Esophagus muscularis mucosa (tissue), 4 donors: ENCODE measurements around the gene EYA2. TPM values are rescaled to one million over a fixed set of nuclear protein-coding genes. Genes with fewer than 3 reads are reported as not detected.
A peak's percentile ranks its signal among the peaks of the same experiment; 100 is the strongest.

Source experiments
- DNase-seq: peaks from one replicate; pipeline ENCODE4 v3.0.0-alpha.2; 2017; ENCODE audit errors: extremely low spot score
- H3K27ac ChIP-seq, 4 donors: fragments of 200-600 bp; sonication (generic); replicated peaks in 1 of 4; 1 replicate in 3 of 4; 2 replicates in 1 of 4; pipeline ENCODE4 v1.5.1; 2016 to 2019; ENCODE audit warnings: mild to moderate bottlenecking in 1 of 4
- H3K27me3 ChIP-seq, 4 donors: fragments of 200-600 bp; sonication (generic); one replicate each; pipeline versions ENCODE4 v1.5.1 to v1.6.0; 2016 to 2019
- H3K36me3 ChIP-seq, 4 donors: fragments of 200-600 bp; sonication (generic); one replicate each; pipeline ENCODE4 v1.5.1; 2016 to 2019
- H3K4me1 ChIP-seq, 4 donors: fragments of 200-600 bp; sonication (generic); one replicate each; pipeline ENCODE4 v1.5.1; 2016 to 2019
- H3K4me3 ChIP-seq, 4 donors: fragments of 200-600 bp; sonication (generic); 1 replicate in 2 of 4; 2 replicates in 2 of 4; pipeline ENCODE4 v1.5.1; 2016 to 2019; ENCODE audit warnings: mild to moderate bottlenecking in 4 of 4, moderate library complexity in 1 of 4
- H3K9me3 ChIP-seq, 4 donors: fragments of 200-600 bp; sonication (generic); 1 replicate in 3 of 4; 2 replicates in 1 of 4; pipeline ENCODE4 v1.5.1; 2016 to 2019
- EP300 ChIP-seq: sonication (generic); formaldehyde crosslinking; IDR thresholded peaks from one replicate; pipeline ENCODE4 v1.6.1; 2017; ENCODE audit warnings: antibody characterized with exemption
- POLR2A ChIP-seq: fragments of 450-650 bp; IDR thresholded peaks from one replicate; pipeline ENCODE4 v1.6.1; 2017; ENCODE audit warnings: antibody characterized with exemption, moderate library complexity, mild to moderate bottlenecking, low read depth
- POLR2AphosphoS5 ChIP-seq, 2 donors: sonication (generic); formaldehyde crosslinking; IDR thresholded peaks; one replicate each; pipeline ENCODE4 v1.6.1; 2017; ENCODE audit warnings: antibody characterized with exemption in 2 of 2
- WGBS: methylation state at CpG from one replicate; pipeline ENCODE4 v1.1.5; 2018; 5-methylcytosine and 5-hydroxymethylcytosine counted together
- intact Hi-C: fragments of 100-400 bp; cut with DNase I; formaldehyde crosslinking; loops from one replicate; pipeline ENCODE4 v1.15.1; 2023
- total RNA-seq, 4 donors: library from RNA; depleted of rRNA; stranded (reverse); fragments of >200 nt; gene quantifications; one replicate each; pipeline versions ENCODE4 v1.1.0 to v1.2.1, GENCODE V29; 2016
- TF ChIP-seq, protein P1 (sequence below), 3 experiments: fragments of 200-600 bp in 2 of 3; fragments of 450-650 bp in 1 of 3; sonication (generic) in 2 of 3; IDR thresholded peaks; one replicate each; pipeline ENCODE4 v1.5.1; 2017 to 2019; ENCODE audit warnings: antibody characterized with exemption in 3 of 3, mild to moderate bottlenecking in 2 of 3, moderate library complexity in 1 of 3

Gene EYA2
- total RNA-seq, 4 donors from 2014 or later: 1.2 to 5.9 (median 4.2) TPM

DNA sequence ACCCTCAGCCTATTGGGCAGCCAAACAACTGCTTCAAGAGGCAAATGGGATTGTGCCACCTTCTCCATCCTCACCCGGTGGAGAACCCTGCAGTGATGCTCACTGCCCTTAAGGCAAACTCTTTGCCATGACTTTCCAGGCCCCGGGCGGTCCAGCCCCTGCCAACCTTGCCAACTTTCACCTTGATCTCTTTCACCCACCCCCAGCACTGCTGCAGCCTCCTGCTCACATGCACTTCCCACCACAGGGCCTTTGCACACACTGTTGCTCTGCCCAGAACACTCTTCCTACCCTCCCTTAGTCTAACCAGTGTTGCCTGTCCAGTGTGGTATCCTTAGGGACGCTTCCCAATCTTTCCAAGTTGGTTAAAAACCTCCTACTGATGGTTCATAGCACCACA lies 221.1 kb downstream of the EYA2 start:
- DNase-seq: no peak
- Histone ChIP-seq H3K4me1 (peaks cover 17 to 27% (median 24%) of the 10 kb centered on the region in 4 donors), H3K36me3 (no peaks in the 10 kb centered on the region), H3K4me3 (no peak overlapping the region), H3K27me3 (no peaks in the 10 kb centered on the region), H3K9me3 (peaks cover 0 to 11% (median 6%) of the 10 kb centered on the region in 4 donors), H3K27ac (no peak overlapping the region)
- TF ChIP-seq, protein P1, sequence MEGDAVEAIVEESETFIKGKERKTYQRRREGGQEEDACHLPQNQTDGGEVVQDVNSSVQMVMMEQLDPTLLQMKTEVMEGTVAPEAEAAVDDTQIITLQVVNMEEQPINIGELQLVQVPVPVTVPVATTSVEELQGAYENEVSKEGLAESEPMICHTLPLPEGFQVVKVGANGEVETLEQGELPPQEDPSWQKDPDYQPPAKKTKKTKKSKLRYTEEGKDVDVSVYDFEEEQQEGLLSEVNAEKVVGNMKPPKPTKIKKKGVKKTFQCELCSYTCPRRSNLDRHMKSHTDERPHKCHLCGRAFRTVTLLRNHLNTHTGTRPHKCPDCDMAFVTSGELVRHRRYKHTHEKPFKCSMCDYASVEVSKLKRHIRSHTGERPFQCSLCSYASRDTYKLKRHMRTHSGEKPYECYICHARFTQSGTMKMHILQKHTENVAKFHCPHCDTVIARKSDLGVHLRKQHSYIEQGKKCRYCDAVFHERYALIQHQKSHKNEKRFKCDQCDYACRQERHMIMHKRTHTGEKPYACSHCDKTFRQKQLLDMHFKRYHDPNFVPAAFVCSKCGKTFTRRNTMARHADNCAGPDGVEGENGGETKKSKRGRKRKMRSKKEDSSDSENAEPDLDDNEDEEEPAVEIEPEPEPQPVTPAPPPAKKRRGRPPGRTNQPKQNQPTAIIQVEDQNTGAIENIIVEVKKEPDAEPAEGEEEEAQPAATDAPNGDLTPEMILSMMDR (IDR thresholded peaks at IDR 0.05): no peak
- TF ChIP-seq POLR2A: no peak
- no peak for TF ChIP-seq POLR2AphosphoS5 (IDR thresholded peaks at IDR 0.05)
- no peak for TF ChIP-seq EP300
- over 99% methylated on average over 4 of the region's 4 CpGs for WGBS
- intact Hi-C loops: no loop called here

GRCh38 chr20:47117371-47117770 lies 222.7 kb downstream of the EYA2 start:
- H3K27ac ChIP-seq: peak overlapping the region; percentile 61 to 75 (median 67)
- 47% methylated on average over 16 of the region's 16 CpGs for WGBS
- H3K4me3 ChIP-seq: peak overlapping the region in 2 of 4 donors; percentile 4 to 12
- peaks cover 17 to 27% (median 24%) of the 10 kb centered on the region in 4 donors for H3K4me1 ChIP-seq
- no peaks in the 10 kb centered on the region for H3K9me3 ChIP-seq
- no peak for DNase-seq
- H3K27me3 ChIP-seq: no peaks in the 10 kb centered on the region
- TF ChIP-seq EP300: no peak
- TF ChIP-seq, protein P1 (IDR thresholded peaks at IDR 0.05): no peak
- TF ChIP-seq POLR2AphosphoS5 (IDR thresholded peaks at IDR 0.05): no peak
- TF ChIP-seq POLR2A: no peak
- no peaks in the 10 kb centered on the region for H3K36me3 ChIP-seq
- intact Hi-C loops: no loop called here

GRCh38 chr20:47117773-47118172 lies 223.1 kb downstream of the EYA2 start:
- H3K4me1 ChIP-seq: peaks cover 17 to 27% (median 24%) of the 10 kb centered on the region in 4 donors
- H3K9me3 ChIP-seq: no peaks in the 10 kb centered on the region
- peak overlapping the region; percentile 61 to 75 (median 67) for H3K27ac ChIP-seq
- 17% methylated on average over 4 of the region's 4 CpGs for WGBS
- intact Hi-C loops: no loop called here
- no peaks in the 10 kb centered on the region for H3K27me3 ChIP-seq
- H3K36me3 ChIP-seq: no peaks in the 10 kb centered on the region
- H3K4me3 ChIP-seq: peak overlapping the region in 2 of 4 donors; percentile 4 to 12
- TF ChIP-seq, protein P1 (IDR thresholded peaks at IDR 0.05): no peak
- TF ChIP-seq POLR2AphosphoS5 (IDR thresholded peaks at IDR 0.05) (no peak), EP300 (no peak), POLR2A (no peak)
- no peak for DNase-seq

DNA sequence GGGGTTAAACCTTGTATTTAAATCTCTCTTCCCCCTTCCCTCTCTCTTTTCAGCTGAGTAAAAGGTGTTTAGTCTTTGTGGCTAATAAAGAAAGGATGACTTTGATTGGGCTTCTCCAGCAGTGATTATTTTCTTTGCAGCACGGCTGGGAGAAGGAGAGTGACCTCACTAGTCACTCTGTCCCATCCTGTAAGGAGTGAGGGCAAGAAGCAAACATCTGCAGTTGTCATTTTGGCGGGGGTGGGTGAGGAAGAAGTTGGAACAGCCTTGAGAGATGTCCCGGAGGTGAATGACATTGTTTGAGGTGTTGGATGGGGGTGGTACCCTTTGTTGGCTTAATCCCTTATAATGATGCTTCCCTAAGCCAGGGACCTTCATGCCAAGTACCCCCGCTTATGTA lies 223.6 kb downstream of the EYA2 start:
- H3K27ac ChIP-seq: peak overlapping the region; percentile 61 to 75 (median 67)
- 24% methylated on average over 4 of the region's 4 CpGs for WGBS

More for the DNA sequence above, 223.6 kb downstream of the EYA2 start:
- Histone ChIP-seq H3K4me3 (no peak overlapping the region), H3K36me3 (no peaks in the 10 kb centered on the region), H3K4me1 (peaks cover 17 to 27% (median 24%) of the 10 kb centered on the region in 4 donors), H3K9me3 (no peaks in the 10 kb centered on the region), H3K27me3 (no peaks in the 10 kb centered on the region)
- no peak for DNase-seq
- TF ChIP-seq, protein P1 (IDR thresholded peaks at IDR 0.05): no peak
- TF ChIP-seq POLR2AphosphoS5 (IDR thresholded peaks at IDR 0.05): no peak
- TF ChIP-seq POLR2A: no peak
- no peak for TF ChIP-seq EP300
- intact Hi-C loops: no loop called here
